ENCODE data around the gene OR8D1.
"Not testable (repeated sequence)": the region's sequence is repeated elsewhere in the genome, so short reads cannot be mapped to it uniquely, and the experiment has no call there.

The OR8D1 gene

GRCh38 chr11:124285610-124286344 is 28.0 kb downstream of the OR8D1 start:
- DNase-seq (ENCODE audit: low spot score): no peak

- DNase-seq (ENCODE audit: low spot score): no peak
Measured at GRCh38 chr11:124278261-124278660, 35.5 kb downstream of the OR8D1 start.

GRCh38 chr11:124277804-124278203 is 35.9 kb downstream of the OR8D1 start:
- no peak for DNase-seq (ENCODE audit: low spot score)

GRCh38 chr11:124277207-124277606 is 36.5 kb downstream of the OR8D1 start:
- no peak for DNase-seq (ENCODE audit: low spot score)

- DNase-seq (ENCODE audit: low spot score): no peak
Measured at GRCh38 chr11:124276081-124276480, 37.7 kb downstream of the OR8D1 start.

- DNase-seq (ENCODE audit: low spot score): no peak
Measured at GRCh38 chr11:124274000-124274399, 39.7 kb downstream of the OR8D1 start.

- not testable (repeated sequence) for DNase-seq (ENCODE audit: low spot score)
Measured at GRCh38 chr11:124270886-124271285, 42.9 kb downstream of the OR8D1 start.

GRCh38 chr11:124265041-124265440 is 48.7 kb downstream of the OR8D1 start:
- not testable (repeated sequence) for DNase-seq (ENCODE audit: low spot score)

GRCh38 chr11:124256076-124256475 is 57.7 kb downstream of the OR8D1 start, which contains the start of gene OR8G5:
Gene OR8G5 (plus strand): TSS chr11:124256376. CDS start chr11:124264932, 8,556 bp downstream.
- DNase-seq (ENCODE audit: low spot score): no peak
